Stomach (tissue), 4 donors: ENCODE measurements around the gene TUBGCP2.

Experiments
- POLR2AphosphoS5 ChIP-seq, 3 donors: sonication (generic); formaldehyde crosslinking; IDR thresholded peaks; one replicate each; pipeline ENCODE4 v1.6.1; 2016; ENCODE audit warnings: antibody characterized with exemption in 3 of 3
- TF ChIP-seq, protein P1 (sequence below), 7 experiments: fragments of 450-650 bp in 4 of 7; fragments of 200-600 bp in 3 of 7; sonication (generic) in 3 of 7; IDR thresholded peaks; one replicate each; pipeline ENCODE4 v1.5.1; 2016 to 2019; ENCODE audit warnings: antibody characterized with exemption in 7 of 7, control low read depth in 2 of 7, mild to moderate bottlenecking in 1 of 7

GRCh38 chr10:133325440-133326222, 17.0 kb upstream of the TUBGCP2 start:
- TF ChIP-seq, protein P1, sequence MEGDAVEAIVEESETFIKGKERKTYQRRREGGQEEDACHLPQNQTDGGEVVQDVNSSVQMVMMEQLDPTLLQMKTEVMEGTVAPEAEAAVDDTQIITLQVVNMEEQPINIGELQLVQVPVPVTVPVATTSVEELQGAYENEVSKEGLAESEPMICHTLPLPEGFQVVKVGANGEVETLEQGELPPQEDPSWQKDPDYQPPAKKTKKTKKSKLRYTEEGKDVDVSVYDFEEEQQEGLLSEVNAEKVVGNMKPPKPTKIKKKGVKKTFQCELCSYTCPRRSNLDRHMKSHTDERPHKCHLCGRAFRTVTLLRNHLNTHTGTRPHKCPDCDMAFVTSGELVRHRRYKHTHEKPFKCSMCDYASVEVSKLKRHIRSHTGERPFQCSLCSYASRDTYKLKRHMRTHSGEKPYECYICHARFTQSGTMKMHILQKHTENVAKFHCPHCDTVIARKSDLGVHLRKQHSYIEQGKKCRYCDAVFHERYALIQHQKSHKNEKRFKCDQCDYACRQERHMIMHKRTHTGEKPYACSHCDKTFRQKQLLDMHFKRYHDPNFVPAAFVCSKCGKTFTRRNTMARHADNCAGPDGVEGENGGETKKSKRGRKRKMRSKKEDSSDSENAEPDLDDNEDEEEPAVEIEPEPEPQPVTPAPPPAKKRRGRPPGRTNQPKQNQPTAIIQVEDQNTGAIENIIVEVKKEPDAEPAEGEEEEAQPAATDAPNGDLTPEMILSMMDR (IDR thresholded peaks at IDR 0.05) = no peak
- TF ChIP-seq POLR2AphosphoS5 (IDR thresholded peaks at IDR 0.05) = no peak
